Kidney tubule cell (primary cell): ENCODE data around the gene SLC22A24.
"Not testable (repeated sequence)": the region's sequence is repeated elsewhere in the genome, so short reads cannot be mapped to it uniquely, and the experiment has no call there.

Experiments
- DNase-seq: peaks from one replicate; pipeline ENCODE4 v3.0.0-alpha.2; 2018; ENCODE audit warnings: low spot score

Gene SLC22A24

GRCh38 chr11:63144121-63144520 is at the start of gene SLC22A24:
TSS of gene SLC22A24 (minus strand) at chr11:63144221. CDS start at chr11:63143779, 442 bp downstream.
- no peak for DNase-seq

- no peak for DNase-seq
Observed at GRCh38 chr11:63180536-63180935, 36.5 kb upstream of the SLC22A24 start.

- DNase-seq: no peak
Observed at GRCh38 chr11:63179432-63180041, 35.5 kb upstream of the SLC22A24 start.

- DNase-seq: no peak
Observed at GRCh38 chr11:63177872-63178271, 33.9 kb upstream of the SLC22A24 start.

GRCh38 chr11:63165706-63166310 is 21.8 kb upstream of the SLC22A24 start:
- no peak for DNase-seq

- no peak for DNase-seq
Observed at GRCh38 chr11:63155794-63156193, 11.8 kb upstream of the SLC22A24 start.

- no peak for DNase-seq
Observed at GRCh38 chr11:63146581-63146980, 2.6 kb upstream of the SLC22A24 start.

GRCh38 chr11:63142459-63142858 is 1.6 kb downstream of the SLC22A24 start:
- DNase-seq: no peak

GRCh38 chr11:63132985-63133775 is 10.8 kb downstream of the SLC22A24 start:
- peak; percentile 65 for DNase-seq

GRCh38 chr11:63099555-63099954 is 44.5 kb downstream of the SLC22A24 start:
- DNase-seq: no peak

GRCh38 chr11:63080682-63081081 is 63.3 kb downstream of the SLC22A24 start:
- no peak for DNase-seq

GRCh38 chr11:63046203-63046602 is 97.8 kb downstream of the SLC22A24 start:
- not testable (repeated sequence) for DNase-seq

- DNase-seq: peak; percentile 77
Observed at GRCh38 chr11:63042596-63042995, 101.4 kb downstream of the SLC22A24 start.

GRCh38 chr11:63032457-63032856 is 111.6 kb downstream of the SLC22A24 start:
- no peak for DNase-seq
